Activated T-cell treated with anti-CD3 and anti-CD28 coated beads for 1 hour (primary cell): ENCODE results near the gene MGME1.
A peak's percentile ranks its signal among the peaks of the same experiment; 100 is the strongest.

Experiments used
- DNase-seq: peaks from one replicate; pipeline ENCODE4 v3.0.0-alpha.2; 2020; ENCODE audit warnings: low read depth

Gene MGME1

GRCh38 chr20:17968366-17969277, at the start of gene MGME1, which contains the start of gene SNX5:
Gene MGME1 (plus strand): TSS chr20:17969018. CDS start chr20:17969860, 842 bp downstream.
Gene SNX5 (minus strand): TSS chr20:17968794. CDS start chr20:17968425, 369 bp downstream.
- DNase-seq = peak; percentile 98

- no peak for DNase-seq
Measured at GRCh38 chr20:17919149-17919548, 49.7 kb upstream of the MGME1 start.

GRCh38 chr20:17921774-17922173, 47.0 kb upstream of the MGME1 start:
- no peak for DNase-seq

- DNase-seq = no peak
Measured at GRCh38 chr20:17925141-17925939, 43.5 kb upstream of the MGME1 start.

- DNase-seq = no peak
Measured at GRCh38 chr20:17925940-17926300, 42.9 kb upstream of the MGME1 start.

- DNase-seq = no peak
Measured at GRCh38 chr20:17928211-17928611, 40.6 kb upstream of the MGME1 start.

- no peak for DNase-seq
Measured at GRCh38 chr20:17928633-17929311, 40.0 kb upstream of the MGME1 start.

- no peak for DNase-seq
Measured at GRCh38 chr20:17931513-17931912, 37.3 kb upstream of the MGME1 start.

GRCh38 chr20:17932396-17932795, 36.4 kb upstream of the MGME1 start:
- no peak for DNase-seq

- DNase-seq = no peak
Measured at GRCh38 chr20:17933121-17933520, 35.7 kb upstream of the MGME1 start.

- no peak for DNase-seq
Measured at GRCh38 chr20:17933711-17934110, 35.1 kb upstream of the MGME1 start.

GRCh38 chr20:17934141-17934862, 34.5 kb upstream of the MGME1 start:
- no peak for DNase-seq

GRCh38 chr20:17935186-17935585, 33.6 kb upstream of the MGME1 start:
- DNase-seq = no peak

- no peak for DNase-seq
Measured at GRCh38 chr20:17935761-17936160, 33.1 kb upstream of the MGME1 start.

GRCh38 chr20:17936286-17936760, 32.5 kb upstream of the MGME1 start:
- DNase-seq = no peak

GRCh38 chr20:17936761-17937732, 31.8 kb upstream of the MGME1 start:
- no peak for DNase-seq

- peak; percentile 36 for DNase-seq
Measured at GRCh38 chr20:17938871-17939619, 29.8 kb upstream of the MGME1 start.

GRCh38 chr20:17939622-17940223, 29.1 kb upstream of the MGME1 start:
- no peak for DNase-seq
